K562 (cell line): ENCODE results near the gene PCBP2. TPM values are rescaled to one million over a fixed set of nuclear protein-coding genes. Genes with fewer than 3 reads are reported as not detected.

Experiments used
- BACH1 ChIP-seq: fragments of 200-800 bp; sonication (Bioruptor generic); IDR thresholded peaks from 2 replicates; pipeline ENCODE4 v1.6.1; 2016; ENCODE audit warnings: missing genetic modification characterization, missing compliant biosample characterization
- CEBPG ChIP-seq, 3 experiments: fragments of 200-800 bp in 1 of 3; sonication (Bioruptor generic) in 1 of 3; sonication (generic) in 1 of 3; formaldehyde crosslinking in 1 of 3; IDR thresholded peaks in 2 of 3; conservative IDR thresholded peaks in 1 of 3; 2 replicates each; pipeline versions ENCODE4 v1.6.1 to v1.8.0; 2016 to 2022; ENCODE audit warnings: missing compliant biosample characterization in 2 of 3, missing genetic modification characterization in 2 of 3, mild to moderate bottlenecking in 1 of 3, missing genetic modification reagents in 1 of 3
- ELF4 ChIP-seq: fragments of 450-650 bp; formaldehyde crosslinking; IDR thresholded peaks from 2 replicates; pipeline ENCODE4 v1.4.0; 2022; ENCODE audit warnings: missing genetic modification characterization
- HNRNPH1 ChIP-seq: fragments of 200-400 bp; formaldehyde crosslinking; optimal IDR thresholded peaks from 2 replicates; pipeline ENCODE3; 2017; ENCODE audit warnings: low read depth, mild to moderate bottlenecking, low read length, moderate library complexity
- HNRNPUL1 ChIP-seq: fragments of 200-400 bp; formaldehyde crosslinking; IDR thresholded peaks from 2 replicates; pipeline ENCODE4 v1.6.1; 2017; ENCODE audit warnings: low read length
- KDM1A ChIP-seq, 2 experiments: fragments of 450-650 bp; IDR thresholded peaks; 2 replicates each; pipeline ENCODE4 v1.6.1; 2016; ENCODE audit warnings: mild to moderate bottlenecking in 2 of 2
- MEIS2 ChIP-seq: fragments of 450-650 bp; IDR thresholded peaks from 2 replicates; pipeline ENCODE4 v1.6.1; 2014; ENCODE audit warnings: mild to moderate bottlenecking; ENCODE audit not compliant: partially characterized antibody
- MIER1 ChIP-seq: fragments of 450-650 bp; IDR thresholded peaks from 2 replicates; pipeline ENCODE4 v1.6.1; 2016; ENCODE audit warnings: antibody characterized with exemption, mild to moderate bottlenecking, low read depth
- MYC ChIP-seq, 2 experiments: fragments of 250-450 bp in 1 of 2; sonication (Bioruptor Pico) in 1 of 2; IDR thresholded peaks; 2 replicates each; pipeline versions ENCODE4 v1.5.1 to v1.6.1; 2012 to 2021; ENCODE audit warnings: low read depth in 2 of 2, borderline replicate concordance in 1 of 2, improper control_type of control experiment in 1 of 2, low read length in 1 of 2, mild to moderate bottlenecking in 1 of 2, moderate library complexity in 1 of 2
- OTX1 ChIP-seq: fragments of 450-650 bp; formaldehyde crosslinking; IDR thresholded peaks from 2 replicates; pipeline ENCODE4 v1.4.0; 2022; ENCODE audit warnings: mild to moderate bottlenecking
- RBFOX2 ChIP-seq: fragments of 200-400 bp; formaldehyde crosslinking; IDR thresholded peaks from 2 replicates; pipeline ENCODE4 v1.6.1; 2017; ENCODE audit warnings: low read depth, mild to moderate bottlenecking, low read length, moderate library complexity
- SAP30 ChIP-seq: fragments of 200-600 bp; sonication (generic); IDR thresholded peaks from 2 replicates; pipeline ENCODE4 v1.6.1; 2012; ENCODE audit warnings: borderline replicate concordance, low read depth, mild to moderate bottlenecking, moderate library complexity, low read length, control low read depth, inconsistent platforms; ENCODE audit not compliant: insufficient read depth, poor library complexity, severe bottlenecking
- STAT5B ChIP-seq: fragments of 250-450 bp; sonication (Bioruptor Pico); IDR thresholded peaks from 2 replicates; pipeline ENCODE4 v1.8.0; 2021; ENCODE audit warnings: mild to moderate bottlenecking, inconsistent platforms
- ZNF3 ChIP-seq: fragments of 250-450 bp; sonication (Bioruptor Pico); IDR thresholded peaks from 2 replicates; pipeline ENCODE4 v1.5.0; 2021; ENCODE audit warnings: mild to moderate bottlenecking, moderate library complexity
- ZNF583 ChIP-seq: fragments of 250-450 bp; sonication (Bioruptor Pico); IDR thresholded peaks from 2 replicates; pipeline ENCODE4 v1.4.0; 2020
- ZNF584 ChIP-seq: fragments of 200-800 bp; sonication (Bioruptor generic); IDR thresholded peaks from 2 replicates; pipeline ENCODE4 v1.6.1; 2016; ENCODE audit warnings: low read depth, mild to moderate bottlenecking, missing genetic modification characterization, missing compliant biosample characterization
- polyA plus RNA-seq, 8 experiments: library from polyadenylated mRNA; depleted of rRNA in 4 of 8; stranded (reverse) in 5 of 8; unstranded in 3 of 8; fragments of >200 nt; fragmentation: Nextera tagmentation in 2 of 8; fragmentation: Illumina TruSeq in 1 of 8; extraction: Ambion mirVana in 2 of 8; extraction: Trizol in 1 of 8; gene quantifications; 2 replicates each; pipeline versions ENCODE4 v1.2.1 to v1.2.3, GENCODE V29; 2011 to 2014; ENCODE audit warnings: inconsistent platforms in 1 of 8, missing spikeins in 1 of 8
- total RNA-seq, 7 experiments: library from RNA; depleted of rRNA in 6 of 7; stranded (reverse); fragments of >200 nt in 6 of 7; fragmentation: Illumina TruSeq in 2 of 7; extraction: Trizol in 2 of 7; gene quantifications; 2 replicates each; pipeline versions ENCODE4 v1.2.1 to v1.2.3, GENCODE V29; 2011 to 2021; ENCODE audit warnings: low replicate concordance in 1 of 7
- TF ChIP-seq, protein P1 (sequence below): sonication (generic); formaldehyde crosslinking; IDR thresholded peaks from 2 replicates; pipeline ENCODE4 v1.8.0; 2022; ENCODE audit warnings: missing genetic modification reagents, mild to moderate bottlenecking, borderline replicate concordance
- TF ChIP-seq, protein P2 (sequence below): fragments of 450-650 bp; formaldehyde crosslinking; conservative IDR thresholded peaks from 2 replicates; pipeline ENCODE4 v1.4.0; 2022; ENCODE audit warnings: mild to moderate bottlenecking, missing genetic modification characterization
- TF ChIP-seq, protein P3 (sequence below): fragments of 450-650 bp; formaldehyde crosslinking; IDR thresholded peaks from 2 replicates; pipeline ENCODE4 v1.4.0; 2022; ENCODE audit warnings: missing genetic modification characterization

Gene PCBP2
- total and polyA plus RNA-seq, 9 of the 15 experiments (the other 6 are each of a cell fraction or from before 2014, with no cell fraction given) = 137 to 831 (median 328) TPM

DNA sequence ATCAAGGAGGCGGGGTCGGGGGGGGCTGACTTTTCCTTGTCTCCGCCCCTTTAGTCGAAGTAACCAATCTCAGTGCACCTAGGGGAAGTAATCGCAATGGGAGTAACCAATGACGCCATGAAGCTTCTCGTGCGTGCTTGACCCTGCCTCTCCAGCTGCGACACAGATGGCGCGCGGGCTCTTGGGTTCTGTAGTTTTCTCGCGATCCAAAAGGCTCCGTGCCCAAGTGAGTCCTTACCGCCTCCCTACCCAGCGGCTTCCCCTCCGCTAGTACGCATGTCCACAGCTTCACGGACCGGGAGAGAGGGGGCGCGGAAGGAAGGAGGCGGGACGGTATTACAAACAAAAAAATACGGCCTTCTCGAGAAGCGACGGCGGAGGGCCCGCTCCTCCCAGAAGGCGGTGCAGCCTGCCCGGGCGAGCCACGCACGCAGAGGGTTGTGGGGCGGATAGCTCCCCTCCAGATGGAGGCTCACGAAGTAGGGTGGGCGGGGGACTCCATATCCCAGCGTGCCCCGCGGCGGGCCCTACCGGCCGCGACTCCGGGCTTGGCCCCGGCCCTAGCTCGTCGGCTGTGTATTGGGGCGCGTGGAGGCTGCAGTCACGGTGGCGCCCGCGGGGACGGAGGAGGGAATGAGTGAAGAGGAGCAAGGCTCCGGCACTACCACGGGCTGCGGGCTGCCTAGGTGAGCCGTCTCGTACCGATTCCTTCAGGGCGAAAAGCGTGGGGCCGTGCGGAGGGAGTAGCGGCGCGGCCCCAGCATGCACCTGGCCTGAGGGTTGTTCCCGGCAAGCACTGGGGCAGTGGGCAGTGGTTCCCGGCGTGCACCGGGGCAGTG lies 49.1 kb downstream of the PCBP2 start, which contains the start of gene TARBP2 (continued):
- TF ChIP-seq, protein P1, sequence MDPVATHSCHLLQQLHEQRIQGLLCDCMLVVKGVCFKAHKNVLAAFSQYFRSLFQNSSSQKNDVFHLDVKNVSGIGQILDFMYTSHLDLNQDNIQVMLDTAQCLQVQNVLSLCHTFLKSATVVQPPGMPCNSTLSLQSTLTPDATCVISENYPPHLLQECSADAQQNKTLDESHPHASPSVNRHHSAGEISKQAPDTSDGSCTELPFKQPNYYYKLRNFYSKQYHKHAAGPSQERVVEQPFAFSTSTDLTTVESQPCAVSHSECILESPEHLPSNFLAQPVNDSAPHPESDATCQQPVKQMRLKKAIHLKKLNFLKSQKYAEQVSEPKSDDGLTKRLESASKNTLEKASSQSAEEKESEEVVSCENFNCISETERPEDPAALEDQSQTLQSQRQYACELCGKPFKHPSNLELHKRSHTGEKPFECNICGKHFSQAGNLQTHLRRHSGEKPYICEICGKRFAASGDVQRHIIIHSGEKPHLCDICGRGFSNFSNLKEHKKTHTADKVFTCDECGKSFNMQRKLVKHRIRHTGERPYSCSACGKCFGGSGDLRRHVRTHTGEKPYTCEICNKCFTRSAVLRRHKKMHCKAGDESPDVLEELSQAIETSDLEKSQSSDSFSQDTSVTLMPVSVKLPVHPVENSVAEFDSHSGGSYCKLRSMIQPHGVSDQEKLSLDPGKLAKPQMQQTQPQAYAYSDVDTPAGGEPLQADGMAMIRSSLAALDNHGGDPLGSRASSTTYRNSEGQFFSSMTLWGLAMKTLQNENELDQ (CRISPR knock-in tag) = no peak
- TF ChIP-seq RBFOX2 (peak; percentile 97), HNRNPUL1 (no peak), SAP30 (peak; percentile 40), ZNF584 (peak; percentile 91), ZNF3 (CRISPR knock-in tag) (no peak), OTX1 (CRISPR knock-in tag) (peak; percentile 61; the same call in 1 of the 2 replicates), MEIS2 (no peak), CEBPG (CRISPR knock-in tag; IDR thresholded peaks at IDR 0.05) (no peak), CEBPG (tag; conservative IDR thresholded peaks at IDR 0.05 in 1 of 2, IDR thresholded peaks at IDR 0.05 in 1 of 2) (no peak), HNRNPH1 (no peak), MYC (IDR thresholded peaks at IDR 0.05; ENCODE audit: low read depth, low read length) (peak; percentile 93), MYC (CRISPR knock-in tag; IDR thresholded peaks at IDR 0.05; ENCODE audit: borderline replicate concordance, low read depth) (peak; percentile 96; the same call in 1 of the 2 replicates), BACH1 (peak; percentile 48; the same call in 1 of the 2 replicates), ELF4 (CRISPR knock-in tag) (peak; percentile 44; the same call in 1 of the 2 replicates), MIER1 (no peak), STAT5B (no peak), KDM1A (IDR thresholded peaks at IDR 0.05) (no peak), ZNF583 (CRISPR knock-in tag) (peak; percentile 93)
- TF ChIP-seq, protein P2, sequence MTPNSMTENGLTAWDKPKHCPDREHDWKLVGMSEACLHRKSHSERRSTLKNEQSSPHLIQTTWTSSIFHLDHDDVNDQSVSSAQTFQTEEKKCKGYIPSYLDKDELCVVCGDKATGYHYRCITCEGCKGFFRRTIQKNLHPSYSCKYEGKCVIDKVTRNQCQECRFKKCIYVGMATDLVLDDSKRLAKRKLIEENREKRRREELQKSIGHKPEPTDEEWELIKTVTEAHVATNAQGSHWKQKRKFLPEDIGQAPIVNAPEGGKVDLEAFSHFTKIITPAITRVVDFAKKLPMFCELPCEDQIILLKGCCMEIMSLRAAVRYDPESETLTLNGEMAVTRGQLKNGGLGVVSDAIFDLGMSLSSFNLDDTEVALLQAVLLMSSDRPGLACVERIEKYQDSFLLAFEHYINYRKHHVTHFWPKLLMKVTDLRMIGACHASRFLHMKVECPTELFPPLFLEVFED (CRISPR knock-in tag) = peak; percentile 88
- TF ChIP-seq, protein P3, sequence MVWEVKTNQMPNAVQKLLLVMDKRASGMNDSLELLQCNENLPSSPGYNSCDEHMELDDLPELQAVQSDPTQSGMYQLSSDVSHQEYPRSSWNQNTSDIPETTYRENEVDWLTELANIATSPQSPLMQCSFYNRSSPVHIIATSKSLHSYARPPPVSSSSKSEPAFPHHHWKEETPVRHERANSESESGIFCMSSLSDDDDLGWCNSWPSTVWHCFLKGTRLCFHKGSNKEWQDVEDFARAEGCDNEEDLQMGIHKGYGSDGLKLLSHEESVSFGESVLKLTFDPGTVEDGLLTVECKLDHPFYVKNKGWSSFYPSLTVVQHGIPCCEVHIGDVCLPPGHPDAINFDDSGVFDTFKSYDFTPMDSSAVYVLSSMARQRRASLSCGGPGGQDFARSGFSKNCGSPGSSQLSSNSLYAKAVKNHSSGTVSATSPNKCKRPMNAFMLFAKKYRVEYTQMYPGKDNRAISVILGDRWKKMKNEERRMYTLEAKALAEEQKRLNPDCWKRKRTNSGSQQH = peak; percentile 60
